Transverse colon (tissue), 4 donors: ENCODE results near the gene DENND1A. TPM values are rescaled to one million over a fixed set of nuclear protein-coding genes. Genes with fewer than 3 reads are reported as not detected.

ENCODE experiments used
- DNase-seq: peaks from one replicate; pipeline ENCODE4 v3.0.0-alpha.2; 2019
- H3K27ac ChIP-seq, 4 donors: fragments of 200-600 bp; sonication (generic); 2 replicates each; pipeline ENCODE4 v1.5.1; 2016 to 2018; ENCODE audit warnings: inconsistent platforms in 4 of 4
- H3K27me3 ChIP-seq: fragments of 200-600 bp; sonication (generic); 2 replicates; pipeline ENCODE4 v1.5.1; 2017; ENCODE audit warnings: inconsistent platforms
- H3K36me3 ChIP-seq, 4 donors: fragments of 200-600 bp; sonication (generic); 2 replicates each; pipeline ENCODE4 v1.5.1; 2017 to 2019; ENCODE audit warnings: inconsistent platforms in 4 of 4
- H3K4me1 ChIP-seq, 4 donors: fragments of 200-600 bp; sonication (generic); 2 replicates each; pipeline ENCODE4 v1.5.1; 2017 to 2020; ENCODE audit warnings: inconsistent platforms in 4 of 4
- H3K4me3 ChIP-seq, 4 donors: fragments of 200-600 bp; sonication (generic); 1 replicate in 1 of 4; 2 replicates in 3 of 4; pipeline versions ENCODE4 v1.5.1 to v1.6.1; 2017 to 2019; ENCODE audit warnings: inconsistent platforms in 4 of 4
- H3K9me3 ChIP-seq, 2 donors: fragments of 200-600 bp; sonication (generic); 2 replicates each; pipeline ENCODE4 v1.5.1; 2017 to 2019; ENCODE audit warnings: inconsistent platforms in 2 of 2
- CTCF ChIP-seq, 5 experiments: fragments of 200-600 bp in 3 of 5; fragments of 450-650 bp in 2 of 5; sonication (generic) in 3 of 5; IDR thresholded peaks; 1 replicate in 2 of 5; 2 replicates in 3 of 5; pipeline ENCODE4 v1.5.1; 2016 to 2017; ENCODE audit warnings: antibody characterized with exemption in 5 of 5, inconsistent platforms in 3 of 5, mild to moderate bottlenecking in 2 of 5, moderate library complexity in 1 of 5
- EP300 ChIP-seq: sonication (generic); formaldehyde crosslinking; IDR thresholded peaks from one replicate; pipeline ENCODE4 v1.6.1; 2017; ENCODE audit warnings: antibody characterized with exemption, low read depth
- POLR2A ChIP-seq: fragments of 450-650 bp; IDR thresholded peaks from one replicate; pipeline ENCODE4 v1.6.1; 2016; ENCODE audit warnings: antibody characterized with exemption, mild to moderate bottlenecking, moderate library complexity
- POLR2AphosphoS5 ChIP-seq, 3 donors: sonication (generic); formaldehyde crosslinking; IDR thresholded peaks; one replicate each; pipeline ENCODE4 v1.6.1; 2016; ENCODE audit warnings: antibody characterized with exemption in 3 of 3
- WGBS, 2 donors: methylation state at CpG; one replicate each; pipeline ENCODE4 v1.1.5; 2018; ENCODE audit warnings: low coverage in 1 of 2; 5-methylcytosine and 5-hydroxymethylcytosine counted together
- in situ Hi-C, 4 donors: fragments of 200-750 bp; cut with MboI; loops; one replicate each; pipeline versions ENCODE4 v1.15.0 to v1.15.1; 2017; ENCODE audit warnings: low sequenced_read_pairs in 3 of 4, low pct_ligation_motif_present in 1 of 4, low pct_unique_long_range_greater_than_20kb in 1 of 4
- intact Hi-C: fragments of 100-400 bp; cut with DNase I; formaldehyde crosslinking; loops from one replicate; pipeline ENCODE4 v1.15.1; 2023; ENCODE audit warnings: low total_unique reads
- total RNA-seq, 4 donors: library from RNA; depleted of rRNA; stranded (reverse); fragments of >200 nt; gene quantifications; one replicate each; pipeline ENCODE4 v1.1.0, GENCODE V29; 2016

The DENND1A gene
- total RNA-seq, 4 donors from 2014 or later: 12.5 to 78.6 (median 40.0) TPM

- Histone ChIP-seq H3K27ac (peak overlapping the region in 3 of 4 donors; percentile 48 to 63 (median 59)), H3K9me3 (no peaks in the 10 kb centered on the region), H3K4me3 (no peak overlapping the region), H3K4me1 (peaks cover 6 to 25% (median 16%) of the 10 kb centered on the region in 4 donors), H3K36me3 (no peaks in the 10 kb centered on the region), H3K27me3 (no peaks in the 10 kb centered on the region)
- in situ Hi-C loops: no loop called here
- TF ChIP-seq POLR2AphosphoS5 (IDR thresholded peaks at IDR 0.05) (no peak), POLR2A (no peak), CTCF (IDR thresholded peaks at IDR 0.05) (no peak), EP300 (no peak)
- intact Hi-C loops: no loop called here
- 53 to 60% methylated on average over 1 to 16 of the region's 16 CpGs for WGBS, 2 donors
- peak; percentile 59 for DNase-seq
These were observed 250.5 kb downstream of the DENND1A start for GRCh38 chr9:123679330-123679987.

- H3K4me1 ChIP-seq: peaks cover 6 to 25% (median 16%) of the 10 kb centered on the region in 4 donors
- no peak for TF ChIP-seq POLR2A
- no peak for TF ChIP-seq CTCF (IDR thresholded peaks at IDR 0.05)
- TF ChIP-seq EP300: no peak
- no peak for TF ChIP-seq POLR2AphosphoS5 (IDR thresholded peaks at IDR 0.05)
- in situ Hi-C loops: no loop called here
- H3K27me3 ChIP-seq: no peaks in the 10 kb centered on the region
- H3K4me3 ChIP-seq: no peak overlapping the region
- no peaks in the 10 kb centered on the region for H3K36me3 ChIP-seq
- intact Hi-C loops: no loop called here
- H3K27ac ChIP-seq: peak overlapping the region in 3 of 4 donors; percentile 48 to 63 (median 59)
- 28 to 32% methylated on average over 5 of the region's 5 CpGs for WGBS, 2 donors
- no peak for DNase-seq
- no peaks in the 10 kb centered on the region for H3K9me3 ChIP-seq
These were observed 251.0 kb downstream of the DENND1A start for GRCh38 chr9:123678878-123679329.

- Histone ChIP-seq H3K27ac (peak overlapping the region; percentile 17 to 63 (median 54)), H3K9me3 (no peaks in the 10 kb centered on the region), H3K4me3 (no peak overlapping the region), H3K4me1 (peaks cover 6 to 25% (median 16%) of the 10 kb centered on the region in 4 donors), H3K27me3 (no peaks in the 10 kb centered on the region), H3K36me3 (no peaks in the 10 kb centered on the region)
- intact Hi-C loops: no loop called here
- 44 to 52% methylated on average over 3 to 15 of the region's 15 CpGs for WGBS, 2 donors
- DNase-seq: peak; percentile 26
- in situ Hi-C loops: no loop called here
- TF ChIP-seq POLR2AphosphoS5 (IDR thresholded peaks at IDR 0.05): no peak
- TF ChIP-seq CTCF (IDR thresholded peaks at IDR 0.05): no peak
- no peak for TF ChIP-seq POLR2A
- no peak for TF ChIP-seq EP300
These were observed 251.7 kb downstream of the DENND1A start for GRCh38 chr9:123678038-123678877.

GRCh38 chr9:123676869-123677268, 253.1 kb downstream of the DENND1A start:
- WGBS, 2 donors: 94 to 100% methylated on average over 2 of the region's 2 CpGs
- Histone ChIP-seq H3K9me3 (no peaks in the 10 kb centered on the region), H3K27me3 (no peaks in the 10 kb centered on the region), H3K4me3 (no peak overlapping the region), H3K27ac (no peak overlapping the region), H3K36me3 (no peaks in the 10 kb centered on the region), H3K4me1 (peaks cover 6 to 25% (median 16%) of the 10 kb centered on the region in 4 donors)
- DNase-seq: no peak
- intact Hi-C loops: no loop called here
- in situ Hi-C loops: no loop called here
- TF ChIP-seq CTCF (IDR thresholded peaks at IDR 0.05): no peak
- TF ChIP-seq EP300: no peak
- TF ChIP-seq POLR2A: no peak
- TF ChIP-seq POLR2AphosphoS5 (IDR thresholded peaks at IDR 0.05): no peak
